ENCODE measurements around the gene LCMT2.

DNA sequence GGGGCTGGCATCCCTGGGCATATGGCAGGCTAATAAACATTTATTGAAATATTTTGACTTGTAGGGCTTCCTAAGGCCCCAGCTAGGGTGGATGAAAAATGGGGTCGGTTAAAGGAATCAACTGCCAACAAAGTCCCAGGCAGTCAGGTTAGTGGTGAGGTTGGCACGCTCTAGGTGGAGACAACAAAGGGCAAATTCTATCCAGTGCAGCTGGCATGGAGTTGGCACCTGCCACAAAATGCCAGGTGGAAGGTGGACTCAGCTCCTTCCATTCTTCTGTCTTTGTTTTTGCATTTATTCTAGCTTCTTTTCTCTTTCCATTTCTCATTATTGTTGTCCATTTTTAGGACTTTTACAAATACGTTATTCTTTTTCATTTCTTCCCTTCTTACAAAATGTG, 31.0 kb downstream of the LCMT2 start:
- TF ChIP-seq, protein P1, sequence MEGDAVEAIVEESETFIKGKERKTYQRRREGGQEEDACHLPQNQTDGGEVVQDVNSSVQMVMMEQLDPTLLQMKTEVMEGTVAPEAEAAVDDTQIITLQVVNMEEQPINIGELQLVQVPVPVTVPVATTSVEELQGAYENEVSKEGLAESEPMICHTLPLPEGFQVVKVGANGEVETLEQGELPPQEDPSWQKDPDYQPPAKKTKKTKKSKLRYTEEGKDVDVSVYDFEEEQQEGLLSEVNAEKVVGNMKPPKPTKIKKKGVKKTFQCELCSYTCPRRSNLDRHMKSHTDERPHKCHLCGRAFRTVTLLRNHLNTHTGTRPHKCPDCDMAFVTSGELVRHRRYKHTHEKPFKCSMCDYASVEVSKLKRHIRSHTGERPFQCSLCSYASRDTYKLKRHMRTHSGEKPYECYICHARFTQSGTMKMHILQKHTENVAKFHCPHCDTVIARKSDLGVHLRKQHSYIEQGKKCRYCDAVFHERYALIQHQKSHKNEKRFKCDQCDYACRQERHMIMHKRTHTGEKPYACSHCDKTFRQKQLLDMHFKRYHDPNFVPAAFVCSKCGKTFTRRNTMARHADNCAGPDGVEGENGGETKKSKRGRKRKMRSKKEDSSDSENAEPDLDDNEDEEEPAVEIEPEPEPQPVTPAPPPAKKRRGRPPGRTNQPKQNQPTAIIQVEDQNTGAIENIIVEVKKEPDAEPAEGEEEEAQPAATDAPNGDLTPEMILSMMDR (IDR thresholded peaks at IDR 0.05; ENCODE audit: low read depth, low read length, poor library complexity, severe bottlenecking), result no peak
- TF ChIP-seq EZH2phosphoT487 (IDR thresholded peaks at IDR 0.05; ENCODE audit: borderline replicate concordance, low read length), result no peak
